ENCODE results near the gene RASGRF1.

GRCh38 chr15:79050341-79050740, 40.2 kb downstream of the RASGRF1 start:
- no peak for TF ChIP-seq CTCF (IDR thresholded peaks at IDR 0.05)
- TF ChIP-seq POLR2A (IDR thresholded peaks at IDR 0.05): no peak
